ENCODE data around the gene CASR. TPM values are rescaled to one million over a fixed set of nuclear protein-coding genes. Genes with fewer than 3 reads are reported as not detected.

Gene CASR
- total RNA-seq, 1 donor, result not detected

DNA sequence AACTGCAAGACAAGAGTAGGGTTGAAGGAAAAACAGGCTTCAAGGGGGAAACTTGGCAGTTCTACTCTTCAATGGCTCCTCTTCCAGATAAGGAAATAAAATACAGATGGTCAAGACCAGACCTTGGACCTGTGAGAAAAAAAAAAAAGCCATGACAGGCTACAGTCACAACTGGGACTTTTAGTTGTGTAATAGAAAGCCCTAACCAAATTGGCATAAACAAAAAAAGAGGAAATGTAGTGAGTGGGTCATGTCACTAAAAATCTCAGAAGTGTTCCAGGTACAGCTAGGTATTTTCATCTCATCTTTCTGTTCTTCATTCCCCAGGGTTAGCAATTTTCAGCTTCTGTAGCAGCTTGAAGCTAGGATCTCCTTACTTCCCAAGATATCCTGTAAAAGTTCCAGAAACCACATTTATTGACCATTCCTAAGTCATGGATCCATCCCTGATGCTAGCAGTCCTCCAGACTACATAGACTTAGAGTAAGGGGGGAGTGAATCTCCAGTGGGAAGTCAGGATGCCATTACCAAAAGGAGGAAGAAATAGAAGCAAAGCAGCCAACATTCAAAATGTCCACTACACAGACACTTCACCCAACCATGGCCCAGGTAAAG is 80.6 kb downstream of the CASR start:
- Histone ChIP-seq H3K27me3 (ENCODE audit: insufficient read depth, low read length) (peaks cover 24% of the 10 kb centered on the region), H3K4me1 (ENCODE audit: insufficient read depth, low read length) (no peaks in the 10 kb centered on the region), H3K4me2 (ENCODE audit: insufficient read depth, low read length) (no peak overlapping the region), H3K79me2 (ENCODE audit: insufficient read depth, low read length) (no peaks in the 10 kb centered on the region), H3K36me3 (ENCODE audit: insufficient read depth, low read length) (no peaks in the 10 kb centered on the region), H3K27ac (ENCODE audit: low read depth, low read length) (no peak overlapping the region), H2AFZ (ENCODE audit: low read length) (no peak overlapping the region), H4K20me1 (ENCODE audit: insufficient read depth, low read length) (no peaks in the 10 kb centered on the region), H3K4me3 (ENCODE audit: insufficient read depth, low read length) (no peak overlapping the region), H3K9me3 (ENCODE audit: low read depth, low read length) (no peaks in the 10 kb centered on the region)
- no peak for DNase-seq (ENCODE audit: insufficient read length, low spot score, missing footprints)
- TF ChIP-seq, protein P1, sequence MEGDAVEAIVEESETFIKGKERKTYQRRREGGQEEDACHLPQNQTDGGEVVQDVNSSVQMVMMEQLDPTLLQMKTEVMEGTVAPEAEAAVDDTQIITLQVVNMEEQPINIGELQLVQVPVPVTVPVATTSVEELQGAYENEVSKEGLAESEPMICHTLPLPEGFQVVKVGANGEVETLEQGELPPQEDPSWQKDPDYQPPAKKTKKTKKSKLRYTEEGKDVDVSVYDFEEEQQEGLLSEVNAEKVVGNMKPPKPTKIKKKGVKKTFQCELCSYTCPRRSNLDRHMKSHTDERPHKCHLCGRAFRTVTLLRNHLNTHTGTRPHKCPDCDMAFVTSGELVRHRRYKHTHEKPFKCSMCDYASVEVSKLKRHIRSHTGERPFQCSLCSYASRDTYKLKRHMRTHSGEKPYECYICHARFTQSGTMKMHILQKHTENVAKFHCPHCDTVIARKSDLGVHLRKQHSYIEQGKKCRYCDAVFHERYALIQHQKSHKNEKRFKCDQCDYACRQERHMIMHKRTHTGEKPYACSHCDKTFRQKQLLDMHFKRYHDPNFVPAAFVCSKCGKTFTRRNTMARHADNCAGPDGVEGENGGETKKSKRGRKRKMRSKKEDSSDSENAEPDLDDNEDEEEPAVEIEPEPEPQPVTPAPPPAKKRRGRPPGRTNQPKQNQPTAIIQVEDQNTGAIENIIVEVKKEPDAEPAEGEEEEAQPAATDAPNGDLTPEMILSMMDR (IDR thresholded peaks at IDR 0.05; ENCODE audit: extremely low read depth, low read depth, low read length), result no peak

DNA sequence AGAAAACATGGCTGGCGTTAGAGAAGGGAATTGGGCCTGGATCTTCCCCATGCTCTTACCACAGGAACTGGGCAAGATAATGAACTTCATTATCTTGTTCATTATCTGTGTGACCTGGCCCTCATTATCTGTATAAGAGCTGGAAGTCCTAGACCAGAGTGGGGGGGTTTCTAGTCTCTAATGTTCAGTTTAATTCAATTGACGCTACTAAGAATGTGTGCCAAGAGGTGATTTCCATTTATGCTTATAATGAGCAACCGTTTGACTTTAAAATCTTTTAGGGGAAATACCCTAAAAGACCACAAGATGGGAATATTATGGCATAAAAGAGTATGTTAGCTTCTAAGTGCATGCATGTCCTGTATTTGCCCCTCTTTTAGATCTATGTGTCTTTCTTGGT is 82.5 kb downstream of the CASR start:
- TF ChIP-seq, protein P1 (IDR thresholded peaks at IDR 0.05; ENCODE audit: extremely low read depth, low read depth, low read length), result no peak
- no peak overlapping the region for H3K4me2 ChIP-seq (ENCODE audit: insufficient read depth, low read length)
- H3K4me1 ChIP-seq (ENCODE audit: insufficient read depth, low read length), result no peaks in the 10 kb centered on the region
- no peaks in the 10 kb centered on the region for H4K20me1 ChIP-seq (ENCODE audit: insufficient read depth, low read length)
- no peaks in the 10 kb centered on the region for H3K79me2 ChIP-seq (ENCODE audit: insufficient read depth, low read length)
- H3K4me3 ChIP-seq (ENCODE audit: insufficient read depth, low read length), result no peak overlapping the region
- no peak overlapping the region for H2AFZ ChIP-seq (ENCODE audit: low read length)
- H3K27ac ChIP-seq (ENCODE audit: low read depth, low read length), result no peak overlapping the region
- no peaks in the 10 kb centered on the region for H3K9me3 ChIP-seq (ENCODE audit: low read depth, low read length)
- H3K36me3 ChIP-seq (ENCODE audit: insufficient read depth, low read length), result no peaks in the 10 kb centered on the region
- H3K27me3 ChIP-seq (ENCODE audit: insufficient read depth, low read length), result peaks cover 14% of the 10 kb centered on the region
- no peak for DNase-seq (ENCODE audit: insufficient read length, low spot score, missing footprints)

DNA sequence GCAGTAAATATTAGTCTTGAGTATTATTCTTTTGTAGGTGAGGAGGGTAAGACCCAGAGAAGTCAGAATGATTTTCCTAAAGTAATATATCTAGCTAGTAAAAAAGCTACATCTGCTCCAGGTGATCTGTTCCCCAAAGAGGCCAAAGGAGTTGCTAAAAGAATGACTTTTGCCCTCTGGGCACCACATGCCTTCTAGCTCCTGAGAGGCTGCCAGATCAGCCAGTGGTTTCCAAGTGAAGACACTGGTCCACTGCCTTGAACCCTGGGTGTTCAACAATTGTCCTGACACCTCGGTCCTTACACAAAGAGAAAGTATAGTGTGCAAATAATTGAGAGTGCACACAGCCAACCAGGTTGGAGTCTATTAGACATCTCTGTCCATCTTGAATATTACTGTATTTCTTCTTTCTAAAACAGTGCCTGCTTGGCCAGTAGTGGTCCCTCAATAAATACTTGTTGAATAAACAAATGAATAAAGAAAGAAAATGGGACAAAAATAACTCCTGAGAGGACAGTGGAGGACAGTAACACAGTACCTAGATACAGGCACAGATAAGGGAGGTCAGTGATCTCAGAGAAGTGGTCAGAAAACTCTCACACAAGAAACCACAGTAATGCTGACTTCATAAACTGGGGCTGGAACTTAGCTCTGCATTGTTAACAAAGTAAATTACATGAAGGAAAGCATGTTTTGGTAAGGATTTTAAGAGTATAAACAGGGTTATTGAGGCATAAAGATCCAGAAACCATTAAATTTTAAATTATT is 85.0 kb downstream of the CASR start:
- no peaks in the 10 kb centered on the region for H3K79me2 ChIP-seq (ENCODE audit: insufficient read depth, low read length)

DNA sequence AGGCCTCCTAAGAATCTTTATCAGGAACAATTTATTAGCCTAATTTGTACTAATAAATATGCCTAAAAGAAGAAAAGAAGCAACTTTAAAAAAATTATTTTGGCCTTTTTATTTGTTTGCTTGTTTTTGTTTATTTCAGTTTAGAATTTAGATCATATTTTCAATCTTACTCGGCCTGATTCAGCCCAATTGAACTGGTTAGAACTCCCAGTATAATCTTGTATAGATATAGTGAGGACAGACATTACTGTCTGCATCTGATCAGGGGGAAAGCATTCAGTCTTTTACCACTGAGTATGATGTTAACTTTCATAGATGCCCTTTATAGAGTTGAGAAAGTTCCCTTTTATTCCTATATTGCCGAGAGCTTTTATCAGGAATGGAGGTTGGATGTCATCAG is 85.6 kb downstream of the CASR start:
- Histone ChIP-seq H4K20me1 (ENCODE audit: insufficient read depth, low read length) (no peaks in the 10 kb centered on the region), H3K4me1 (ENCODE audit: insufficient read depth, low read length) (no peaks in the 10 kb centered on the region), H3K79me2 (ENCODE audit: insufficient read depth, low read length) (no peaks in the 10 kb centered on the region), H3K9me3 (ENCODE audit: low read depth, low read length) (no peaks in the 10 kb centered on the region), H2AFZ (ENCODE audit: low read length) (no peak overlapping the region), H3K27me3 (ENCODE audit: insufficient read depth, low read length) (peaks cover 15% of the 10 kb centered on the region), H3K27ac (ENCODE audit: low read depth, low read length) (no peak overlapping the region), H3K4me2 (ENCODE audit: insufficient read depth, low read length) (no peak overlapping the region), H3K4me3 (ENCODE audit: insufficient read depth, low read length) (no peak overlapping the region), H3K36me3 (ENCODE audit: insufficient read depth, low read length) (no peaks in the 10 kb centered on the region)
- TF ChIP-seq, protein P1 (IDR thresholded peaks at IDR 0.05; ENCODE audit: extremely low read depth, low read depth, low read length), result no peak
- DNase-seq (ENCODE audit: insufficient read length, low spot score, missing footprints), result no peak

More for the DNA sequence above, 85.0 kb downstream of the CASR start:
- peaks cover 15% of the 10 kb centered on the region for H3K27me3 ChIP-seq (ENCODE audit: insufficient read depth, low read length)
- no peak for DNase-seq (ENCODE audit: insufficient read length, low spot score, missing footprints)
- no peaks in the 10 kb centered on the region for H4K20me1 ChIP-seq (ENCODE audit: insufficient read depth, low read length)
- TF ChIP-seq, protein P1 (IDR thresholded peaks at IDR 0.05; ENCODE audit: extremely low read depth, low read depth, low read length), result no peak
- no peaks in the 10 kb centered on the region for H3K9me3 ChIP-seq (ENCODE audit: low read depth, low read length)
- no peak overlapping the region for H3K4me2 ChIP-seq (ENCODE audit: insufficient read depth, low read length)
- no peak overlapping the region for H3K27ac ChIP-seq (ENCODE audit: low read depth, low read length)
- no peaks in the 10 kb centered on the region for H3K36me3 ChIP-seq (ENCODE audit: insufficient read depth, low read length)
- no peak overlapping the region for H3K4me3 ChIP-seq (ENCODE audit: insufficient read depth, low read length)
- H2AFZ ChIP-seq (ENCODE audit: low read length), result no peak overlapping the region
- H3K4me1 ChIP-seq (ENCODE audit: insufficient read depth, low read length), result no peaks in the 10 kb centered on the region
